GM10248 (cell line): ENCODE data around the gene PIGZ.

ENCODE experiments used
- CTCF ChIA-PET: fragments of 300-600 bp; sonication (Branson Sonifier 250); formaldehyde crosslinking; extraction: SDS; loops from one replicate; lab custom pipeline; 2021; ENCODE audit warnings: antibody characterized with exemption; lab: Yijun Ruan, JAX
- POLR2A ChIA-PET: fragments of 350-650 bp; sonication (Branson Sonifier 250); formaldehyde crosslinking; extraction: SDS; loops from one replicate; lab custom pipeline; 2020; ENCODE audit warnings: antibody characterized with exemption; lab: Yijun Ruan, JAX
- DNase-seq: peaks from one replicate; pipeline ENCODE4 v3.0.0; 2012; ENCODE audit errors: extremely low spot score
- TF ChIP-seq, protein P1 (sequence below): IDR thresholded peaks from 2 replicates; pipeline ENCODE4 v1.5.1; 2012; ENCODE audit warnings: mild to moderate bottlenecking, low read depth; ENCODE audit errors: extremely low read depth, missing control alignments, control extremely low read depth

Gene PIGZ

DNA sequence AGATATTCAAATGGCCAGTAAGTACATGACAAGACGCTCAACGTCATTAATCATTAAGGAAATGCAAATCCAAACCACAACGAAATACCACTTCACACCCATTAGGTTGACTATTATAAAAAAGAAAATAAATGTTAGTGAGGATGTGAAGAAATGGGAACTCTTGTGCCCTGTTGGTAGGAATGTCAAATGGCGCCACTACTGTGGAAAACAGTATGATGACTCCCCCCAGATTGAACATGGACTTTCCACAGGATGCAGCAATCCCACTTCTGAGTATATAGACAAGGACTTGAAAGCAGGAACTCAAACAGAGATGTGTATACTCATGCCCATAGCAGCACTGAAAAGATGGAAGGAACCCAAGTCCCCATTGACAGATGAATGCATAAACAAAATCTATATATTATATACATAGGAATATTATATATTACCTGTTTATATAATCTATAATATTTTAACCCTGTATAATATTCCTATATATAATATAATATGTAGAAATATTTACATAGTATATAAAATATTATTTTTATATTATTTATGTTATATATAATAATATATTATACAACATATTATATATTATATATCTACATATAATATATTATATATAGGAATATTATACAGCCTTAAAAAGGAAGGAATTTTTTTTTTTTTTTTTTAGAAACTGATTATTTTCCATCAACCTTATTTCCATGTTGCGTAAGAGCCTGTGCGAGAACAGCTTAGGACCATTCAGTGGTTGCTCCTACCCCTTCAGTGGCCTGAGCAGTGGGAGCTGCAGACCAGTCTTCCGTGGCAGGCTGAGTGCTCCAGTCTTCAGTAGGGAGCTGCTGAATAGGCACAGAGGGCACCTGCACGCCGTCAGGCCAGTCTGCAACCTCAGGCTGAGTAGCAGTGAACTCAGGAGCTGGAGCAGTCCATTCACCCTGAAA is 17.6 kb upstream of the PIGZ start:
- no peak for DNase-seq
- ChIA-PET CTCF (interaction anchor here (1.0 to 1.1 kb wide), 3 partner anchors 16 to 119 kb away, joined by 3 read pairs; partner anchors contain the start of gene SENP5), POLR2A (no interaction called here)
- TF ChIP-seq, protein P1, sequence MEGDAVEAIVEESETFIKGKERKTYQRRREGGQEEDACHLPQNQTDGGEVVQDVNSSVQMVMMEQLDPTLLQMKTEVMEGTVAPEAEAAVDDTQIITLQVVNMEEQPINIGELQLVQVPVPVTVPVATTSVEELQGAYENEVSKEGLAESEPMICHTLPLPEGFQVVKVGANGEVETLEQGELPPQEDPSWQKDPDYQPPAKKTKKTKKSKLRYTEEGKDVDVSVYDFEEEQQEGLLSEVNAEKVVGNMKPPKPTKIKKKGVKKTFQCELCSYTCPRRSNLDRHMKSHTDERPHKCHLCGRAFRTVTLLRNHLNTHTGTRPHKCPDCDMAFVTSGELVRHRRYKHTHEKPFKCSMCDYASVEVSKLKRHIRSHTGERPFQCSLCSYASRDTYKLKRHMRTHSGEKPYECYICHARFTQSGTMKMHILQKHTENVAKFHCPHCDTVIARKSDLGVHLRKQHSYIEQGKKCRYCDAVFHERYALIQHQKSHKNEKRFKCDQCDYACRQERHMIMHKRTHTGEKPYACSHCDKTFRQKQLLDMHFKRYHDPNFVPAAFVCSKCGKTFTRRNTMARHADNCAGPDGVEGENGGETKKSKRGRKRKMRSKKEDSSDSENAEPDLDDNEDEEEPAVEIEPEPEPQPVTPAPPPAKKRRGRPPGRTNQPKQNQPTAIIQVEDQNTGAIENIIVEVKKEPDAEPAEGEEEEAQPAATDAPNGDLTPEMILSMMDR: no peak

DNA sequence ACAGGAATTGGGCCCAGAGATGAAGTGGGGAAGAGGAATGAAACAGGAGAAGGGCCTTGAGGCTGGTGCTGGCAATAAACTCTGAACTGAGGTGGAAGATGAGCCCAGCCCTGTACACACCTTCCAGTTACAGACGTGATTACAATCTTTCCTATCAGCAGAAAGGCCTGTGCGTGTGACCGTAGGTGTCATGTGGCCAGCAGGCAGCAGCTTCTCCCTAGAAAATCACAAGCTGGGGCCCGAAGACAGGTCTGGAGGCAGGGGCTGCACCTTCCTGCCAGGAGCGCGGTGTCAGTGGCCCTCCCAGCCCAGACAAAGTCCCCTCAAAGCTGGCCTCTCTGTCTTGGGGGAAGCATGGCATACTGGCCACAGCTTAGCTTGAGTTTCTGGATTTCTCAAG is 16.7 kb upstream of the PIGZ start:
- no peak for DNase-seq
- CTCF ChIA-PET: interaction anchor here (1.0 to 1.6 kb wide), 2 partner anchors 118 to 148 kb away, joined by 3 read pairs; partner anchors contain the start of gene SENP5
- POLR2A ChIA-PET: no interaction called here

DNA sequence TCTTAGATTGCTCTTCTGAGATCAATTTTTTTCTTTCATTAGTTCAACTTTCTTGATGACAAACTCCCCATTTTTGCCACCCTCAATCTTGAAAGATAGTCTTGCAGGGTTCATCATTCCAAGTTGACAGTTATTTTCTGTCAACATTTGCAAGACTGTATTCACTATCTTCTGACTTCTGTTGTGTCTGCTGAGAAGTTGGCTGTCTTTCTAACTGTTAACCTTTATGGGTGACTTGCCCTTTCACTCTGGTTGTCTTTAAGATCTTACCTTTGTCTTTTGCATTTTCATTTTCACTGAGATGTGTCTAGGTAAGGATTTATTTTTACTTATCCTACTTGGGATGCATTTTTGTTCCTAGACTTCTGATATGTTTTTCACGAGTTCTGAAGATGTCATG is 14.6 kb upstream of the PIGZ start:
- no peak for DNase-seq
- TF ChIP-seq, protein P1: no peak
- ChIA-PET POLR2A (no interaction called here), CTCF (interaction anchor here (1.0 kb wide), 1 partner anchor 199 kb away, joined by 3 read pairs; no protein-coding TSS in a partner anchor)

More for the DNA sequence above, 16.7 kb upstream of the PIGZ start:
- TF ChIP-seq, protein P1: no peak

DNA sequence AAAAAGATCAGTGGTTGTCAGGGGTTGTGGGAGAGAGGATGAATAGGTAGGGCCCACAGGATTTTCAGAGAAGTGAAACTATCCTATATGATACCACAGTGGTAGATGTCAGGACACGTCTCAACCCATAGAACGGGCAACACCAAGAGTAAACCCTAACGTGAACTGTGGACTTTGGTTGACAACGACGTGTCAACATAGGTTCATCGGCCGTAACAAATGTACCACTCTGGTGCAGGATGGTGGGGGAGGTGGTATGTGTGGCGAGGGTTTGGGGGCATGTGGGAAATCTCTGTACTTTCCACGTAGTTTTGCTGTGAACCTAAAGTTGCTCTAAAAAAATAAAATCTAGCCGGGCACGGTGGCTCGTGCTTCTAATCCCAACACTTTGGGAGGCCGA is 13.0 kb upstream of the PIGZ start:
- no peak for DNase-seq
- ChIA-PET CTCF (no interaction called here), POLR2A (no interaction called here)
- TF ChIP-seq, protein P1: no peak

DNA sequence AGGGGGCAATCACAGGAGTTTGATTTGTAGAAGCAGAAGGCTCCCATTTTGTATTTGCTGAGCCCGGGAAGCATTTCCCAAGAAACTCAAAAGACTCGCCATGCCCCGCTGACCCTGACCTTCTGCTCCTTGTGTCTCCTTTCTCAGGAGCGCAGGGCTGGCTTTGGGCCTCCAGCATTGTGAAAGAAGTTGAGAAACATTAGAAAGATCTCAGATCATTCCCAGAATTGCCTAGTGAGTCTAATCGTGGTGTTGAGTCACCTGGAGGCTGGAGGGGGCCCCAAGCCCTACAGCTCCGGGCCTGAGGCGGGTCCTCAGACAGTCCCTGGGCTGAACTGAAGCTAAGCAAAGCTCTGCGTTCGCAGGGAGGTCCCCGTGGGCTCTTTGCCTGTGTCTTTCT is 10.9 kb upstream of the PIGZ start:
- CTCF ChIA-PET: interaction anchor here (0.8 to 1.7 kb wide), 5 partner anchors 8 to 522 kb away, joined by 3 to 8 read pairs (median 3); no protein-coding TSS in a partner anchor
- DNase-seq: no peak
- POLR2A ChIA-PET: no interaction called here
- TF ChIP-seq, protein P1: no peak

DNA sequence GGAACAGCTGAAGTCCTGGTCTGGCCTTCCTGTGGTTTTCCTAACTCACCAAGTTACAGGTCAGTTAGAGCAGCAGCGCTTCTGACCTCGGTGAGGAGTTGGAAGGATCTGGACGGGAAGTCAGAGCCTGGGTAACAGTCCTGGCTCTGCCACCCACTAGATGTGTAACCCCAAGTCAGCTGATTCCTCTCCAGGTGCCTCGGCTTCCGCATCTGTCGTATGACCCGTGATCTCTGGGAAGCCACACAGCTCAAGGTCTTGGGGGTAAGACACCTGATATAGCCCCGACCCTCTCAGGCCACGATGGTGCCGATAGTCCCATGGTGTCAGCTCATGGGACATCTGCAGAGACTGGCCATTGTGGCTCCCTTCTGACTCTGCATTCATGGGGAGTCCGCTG is 8.3 kb upstream of the PIGZ start:
- ChIA-PET CTCF (interaction anchor here (1.1 to 1.3 kb wide), 2 partner anchors 140 to 442 kb away, joined by 3 to 4 read pairs; no protein-coding TSS in a partner anchor), POLR2A (no interaction called here)
- no peak for DNase-seq
- TF ChIP-seq, protein P1: no peak
